Measurements from ENCODE around the gene RTRAF. TPM values are rescaled to one million over a fixed set of nuclear protein-coding genes. Genes with fewer than 3 reads are reported as not detected.

The RTRAF gene
- total RNA-seq, 1 experiment from 2014 or later = 350 TPM

DNA sequence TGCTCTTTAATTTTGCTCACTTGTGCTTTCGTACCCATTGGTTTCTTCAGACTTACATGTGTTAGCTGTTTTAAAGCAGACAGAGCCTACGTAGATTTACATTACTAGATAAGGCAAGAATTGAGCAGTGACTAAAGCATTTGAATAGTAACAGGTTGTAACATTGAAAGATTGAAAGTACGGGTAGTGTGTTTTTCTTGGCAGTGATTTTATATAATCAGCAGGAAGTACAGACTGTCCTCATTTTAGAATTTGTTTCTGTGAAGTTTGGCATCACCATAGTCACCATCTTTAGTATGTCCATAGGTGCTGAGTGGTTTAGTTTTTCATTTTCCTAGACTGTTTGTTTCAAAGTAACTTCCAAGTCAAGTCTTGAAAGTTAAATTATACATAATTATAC, 14.0 kb downstream of the RTRAF start:
- Histone ChIP-seq H3K4ac (ENCODE audit: low read depth, low read length) (no peak overlapping the region), H2BK120ac (ENCODE audit: low read depth, low read length, poor library complexity, severe bottlenecking) (no peak overlapping the region), H3K23ac (ENCODE audit: insufficient read length, low read depth, low read length) (no peak overlapping the region), H3K14ac (ENCODE audit: insufficient read depth, low read length) (no peak overlapping the region), H3K27ac (ENCODE audit: insufficient read length, low read depth, low read length) (no peak overlapping the region), H2AK5ac (ENCODE audit: insufficient read length, low read length) (no peak overlapping the region), H2BK20ac (ENCODE audit: low read depth, low read length, poor library complexity, severe bottlenecking) (no peak overlapping the region), H4K20me1 (ENCODE audit: control insufficient read depth, insufficient read depth, insufficient read length) (no peaks in the 10 kb centered on the region), H2BK5ac (ENCODE audit: insufficient read length, low read length) (no peak overlapping the region), H3K18ac (ENCODE audit: insufficient read length, low read depth, low read length) (no peak overlapping the region), H3K9ac (ENCODE audit: extremely low read depth, insufficient read length, low read length) (no peak overlapping the region), H3K79me2 (ENCODE audit: insufficient read depth, low read length) (no peaks in the 10 kb centered on the region), H3K4me2 (ENCODE audit: insufficient read depth, insufficient read length, low read length) (no peak overlapping the region), H3K4me1 (ENCODE audit: insufficient read depth, low read length) (no peaks in the 10 kb centered on the region), H3K56ac (ENCODE audit: insufficient read length, low read depth, low read length) (no peak overlapping the region), H3K9me3 (ENCODE audit: control insufficient read depth, low read depth, low read length) (no peaks in the 10 kb centered on the region), H4K8ac (replicated peaks; ENCODE audit: insufficient read length, low read depth, low read length) (no peak overlapping the region), H3K23me2 (ENCODE audit: insufficient read length, low read depth, low read length, poor library complexity, severe bottlenecking) (no peaks in the 10 kb centered on the region), H2BK15ac (ENCODE audit: low read depth, low read length) (no peak overlapping the region), H3T11ph (ENCODE audit: low read length) (no peak overlapping the region), H4K91ac (ENCODE audit: insufficient read length, low read depth, low read length) (no peak overlapping the region), H2AFZ (ENCODE audit: low read length) (no peak overlapping the region), H4K5ac (ENCODE audit: insufficient read length, low read depth, low read length) (no peak overlapping the region), H3K79me1 (ENCODE audit: insufficient read depth, low read depth, low read length, poor library complexity, severe bottlenecking) (no peaks in the 10 kb centered on the region), H3K27me3 (ENCODE audit: insufficient read depth, low read length) (no peaks in the 10 kb centered on the region), H2BK12ac (ENCODE audit: insufficient read length, low read depth, low read length) (no peak overlapping the region)
- Mint-ChIP-seq H3K27me3 (ENCODE audit: low read depth) (no peaks in the 10 kb centered on the region), H3K36me3 (ENCODE audit: insufficient read depth in 1 of 3, low read depth in 3 of 3) (peaks cover 31 to 87% (median 84%) of the 10 kb centered on the region in 3 experiments), H3K27ac (no peak overlapping the region), H3K4me1 (peaks cover 18 to 20% of the 10 kb centered on the region in 2 experiments), H3K4me3 (no peak overlapping the region), H3K9me3 (no peaks in the 10 kb centered on the region)
- WGBS (ENCODE audit: extremely low coverage, insufficient read length, low lambda C conversion rate) = no CpG with 5 or more reads among the region's 3 CpGs
- no peak for DNase-seq
- TF ChIP-seq, protein P1, sequence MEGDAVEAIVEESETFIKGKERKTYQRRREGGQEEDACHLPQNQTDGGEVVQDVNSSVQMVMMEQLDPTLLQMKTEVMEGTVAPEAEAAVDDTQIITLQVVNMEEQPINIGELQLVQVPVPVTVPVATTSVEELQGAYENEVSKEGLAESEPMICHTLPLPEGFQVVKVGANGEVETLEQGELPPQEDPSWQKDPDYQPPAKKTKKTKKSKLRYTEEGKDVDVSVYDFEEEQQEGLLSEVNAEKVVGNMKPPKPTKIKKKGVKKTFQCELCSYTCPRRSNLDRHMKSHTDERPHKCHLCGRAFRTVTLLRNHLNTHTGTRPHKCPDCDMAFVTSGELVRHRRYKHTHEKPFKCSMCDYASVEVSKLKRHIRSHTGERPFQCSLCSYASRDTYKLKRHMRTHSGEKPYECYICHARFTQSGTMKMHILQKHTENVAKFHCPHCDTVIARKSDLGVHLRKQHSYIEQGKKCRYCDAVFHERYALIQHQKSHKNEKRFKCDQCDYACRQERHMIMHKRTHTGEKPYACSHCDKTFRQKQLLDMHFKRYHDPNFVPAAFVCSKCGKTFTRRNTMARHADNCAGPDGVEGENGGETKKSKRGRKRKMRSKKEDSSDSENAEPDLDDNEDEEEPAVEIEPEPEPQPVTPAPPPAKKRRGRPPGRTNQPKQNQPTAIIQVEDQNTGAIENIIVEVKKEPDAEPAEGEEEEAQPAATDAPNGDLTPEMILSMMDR (conservative IDR thresholded peaks at IDR 0.05) = no peak
